ENCODE data around the gene ELK1. TPM values are rescaled to one million over a fixed set of nuclear protein-coding genes. Genes with fewer than 3 reads are reported as not detected.
"Not testable (repeated sequence)": the region's sequence is repeated elsewhere in the genome, so short reads cannot be mapped to it uniquely, and the experiment has no call there.

ELK1 gene
- total RNA-seq: 7.4 and 10.9 TPM in 2 replicates

DNA sequence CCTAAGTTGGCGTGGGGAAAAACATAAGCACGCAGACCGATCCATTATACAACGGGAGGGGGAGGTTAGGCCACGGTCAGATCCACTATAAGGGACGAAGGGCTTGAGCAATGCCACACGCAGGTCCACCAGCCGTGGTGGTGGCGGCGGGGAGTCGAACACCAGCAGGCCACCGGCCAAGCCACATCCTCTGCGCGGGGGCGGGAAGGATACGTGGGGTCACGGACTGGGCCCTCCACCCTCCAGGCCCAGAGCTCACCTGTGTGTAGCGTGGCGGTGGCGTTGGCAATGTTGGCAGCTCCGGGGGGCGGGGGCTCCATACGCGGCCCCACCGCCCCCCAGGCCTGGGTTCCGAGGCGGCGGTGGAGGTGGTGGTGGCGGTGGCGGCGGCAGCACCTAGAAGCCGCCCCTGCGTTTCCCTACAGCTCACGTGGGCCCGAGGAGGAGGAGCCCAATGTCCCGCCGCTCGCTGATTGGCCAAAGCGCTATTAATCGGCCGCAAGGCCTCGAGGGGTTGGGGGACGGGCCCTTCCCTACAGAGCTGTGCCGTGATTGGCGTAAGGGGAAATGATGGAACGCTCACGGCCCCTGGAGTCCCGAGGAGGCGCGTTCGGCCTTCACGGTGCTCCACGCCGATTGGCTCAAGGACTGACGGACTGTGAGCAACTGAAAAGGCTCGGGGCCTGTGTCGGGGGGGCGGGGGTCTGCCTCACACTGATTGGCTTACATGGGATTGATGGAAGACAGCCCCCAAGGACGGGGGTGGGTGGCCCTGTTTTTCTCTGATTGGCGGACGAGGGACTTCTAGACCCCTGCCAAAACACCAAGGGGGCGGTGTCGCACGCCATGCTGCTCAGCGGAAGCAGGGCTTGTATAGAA, at the start of gene ELK1:
TSS of gene ELK1 (minus strand) at position 400 of the 879 bp plus-strand sequence. CDS start 9,122 bp downstream, outside the sequence.
- DNase-seq (ENCODE audit: low read depth in 2 of 2): peak; percentile 98 to 99

- no peak for DNase-seq (ENCODE audit: low read depth in 2 of 2)
Measured at GRCh38 chrX:47697181-47697580, 46.8 kb upstream of the ELK1 start.

DNA sequence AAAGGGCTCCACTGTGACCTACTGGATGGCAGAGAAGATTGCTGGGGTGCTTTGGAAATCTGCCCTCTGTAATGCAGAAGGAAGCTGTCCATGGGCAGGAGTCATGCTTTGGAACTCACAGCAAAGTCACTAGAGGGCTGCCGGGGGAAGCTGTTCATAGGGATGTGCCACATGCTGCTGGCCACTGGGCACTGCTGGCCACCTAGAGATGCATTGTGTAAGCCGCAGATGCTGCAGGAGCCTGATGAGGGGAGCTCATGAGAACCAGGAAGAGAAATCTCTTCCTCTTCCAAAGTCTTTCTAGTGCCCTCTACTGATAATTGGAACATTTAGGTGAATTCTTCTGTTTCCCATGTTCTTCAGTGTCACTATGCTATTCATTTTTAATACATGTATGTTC, 39.8 kb upstream of the ELK1 start:
- no peak for DNase-seq (ENCODE audit: low read depth in 2 of 2)

- no peak for DNase-seq (ENCODE audit: low read depth in 2 of 2)
Measured at GRCh38 chrX:47687263-47687662, 36.9 kb upstream of the ELK1 start.

DNA sequence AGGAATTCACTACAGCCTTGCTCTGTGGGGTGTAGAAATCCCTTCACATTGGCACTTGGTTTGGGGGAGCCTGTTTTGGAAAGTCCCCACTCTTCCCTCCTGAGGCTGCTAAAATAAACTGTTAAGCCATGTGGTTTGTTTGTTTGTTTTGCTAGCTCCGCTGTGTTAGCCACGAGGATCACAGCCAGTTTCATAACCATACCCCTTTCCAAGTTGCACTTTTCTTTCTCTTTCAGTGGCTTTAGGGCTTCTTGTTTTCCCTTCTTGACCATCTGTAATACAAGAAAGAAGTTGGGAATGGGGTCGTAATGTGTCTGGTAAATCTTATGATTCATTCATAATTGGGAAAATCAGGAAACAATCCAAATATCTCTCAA, 33.5 kb upstream of the ELK1 start:
- no peak for DNase-seq (ENCODE audit: low read depth in 2 of 2)

DNA sequence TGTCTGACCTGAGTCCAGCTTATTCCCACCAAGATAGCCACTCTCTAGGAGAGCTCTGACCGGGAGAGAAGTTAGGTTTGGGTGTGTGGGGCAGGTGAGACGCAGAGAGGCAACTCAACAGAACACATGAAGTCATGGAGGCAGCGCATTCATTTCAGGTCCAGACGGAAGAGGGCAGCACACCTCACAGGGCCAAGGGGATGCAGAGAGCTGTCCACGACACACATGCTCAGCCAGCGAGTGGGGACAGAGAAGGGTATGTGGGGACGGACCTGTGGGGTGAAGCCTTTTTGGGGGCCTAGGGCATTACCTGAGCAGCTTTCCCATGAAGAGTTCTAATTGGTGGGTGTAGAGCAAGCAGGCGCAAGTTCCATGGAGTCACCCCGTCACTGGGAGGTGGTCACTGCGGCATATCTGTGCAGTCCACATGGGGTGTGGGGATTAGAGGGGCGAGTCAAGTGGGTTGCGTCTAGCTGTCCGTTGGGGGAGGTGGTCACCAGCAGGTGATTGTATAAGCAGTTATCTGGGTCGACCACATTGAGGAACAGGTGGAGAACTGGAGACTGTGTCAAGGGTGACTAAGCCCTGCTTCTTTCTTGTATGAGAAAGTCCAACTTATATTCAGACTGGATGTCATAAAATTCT, 32.9 kb upstream of the ELK1 start:
- DNase-seq (ENCODE audit: low read depth in 2 of 2): no peak

GRCh38 chrX:47675959-47676859, 25.8 kb upstream of the ELK1 start:
- not testable (repeated sequence) for DNase-seq (ENCODE audit: low read depth in 2 of 2)

DNA sequence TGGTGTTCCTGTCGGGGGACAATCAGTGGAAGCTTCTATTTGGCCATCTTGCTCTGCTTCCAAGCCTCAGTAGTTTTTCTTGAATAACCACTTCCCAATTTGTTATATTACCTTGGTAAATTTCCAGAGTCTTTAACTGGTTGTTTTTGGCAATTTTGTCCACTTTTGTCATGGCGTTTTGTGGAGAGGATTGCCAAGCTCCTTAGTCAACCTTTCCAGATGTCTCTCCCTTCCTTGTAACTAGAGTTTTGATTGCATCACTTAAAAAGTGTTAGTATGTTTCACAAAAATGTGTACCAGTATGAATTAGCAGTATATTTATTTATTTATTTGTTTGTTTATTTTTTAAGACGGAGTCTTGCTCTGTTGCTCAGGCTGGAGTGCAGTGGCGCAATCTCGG, 24.4 kb upstream of the ELK1 start:
- no peak for DNase-seq (ENCODE audit: low read depth in 2 of 2)

GRCh38 chrX:47665797-47666196, 15.4 kb upstream of the ELK1 start:
- not testable (repeated sequence) for DNase-seq (ENCODE audit: low read depth in 2 of 2)

- no peak for DNase-seq (ENCODE audit: low read depth in 2 of 2)
Measured at GRCh38 chrX:47664737-47665136, 14.4 kb upstream of the ELK1 start.

GRCh38 chrX:47662144-47662657, 11.8 kb upstream of the ELK1 start:
- peak in 1 of 2 donors; percentile 53 for DNase-seq (ENCODE audit: low read depth in 2 of 2)

DNA sequence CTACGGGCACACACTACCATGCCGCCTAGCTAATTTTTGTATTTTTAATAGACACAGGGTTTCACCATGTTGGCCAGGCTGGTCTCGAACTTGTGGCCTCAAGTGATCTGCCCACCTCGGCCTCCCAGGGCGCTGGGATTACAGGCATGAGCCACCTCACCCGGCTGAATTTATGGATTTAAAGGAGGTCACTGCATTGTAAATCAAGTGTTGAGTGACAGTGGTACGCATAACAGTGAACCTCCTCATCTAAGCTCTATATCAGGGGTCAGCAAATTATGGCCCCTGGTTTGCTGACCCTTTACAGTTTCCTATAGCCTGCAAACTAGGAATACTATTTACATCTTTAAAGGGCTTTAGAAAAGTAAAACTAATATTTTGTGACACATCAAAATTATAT, 11.2 kb upstream of the ELK1 start:
- no peak for DNase-seq (ENCODE audit: low read depth in 2 of 2)

GRCh38 chrX:47659421-47659726, 9.0 kb upstream of the ELK1 start:
- no peak for DNase-seq (ENCODE audit: low read depth in 2 of 2)

DNA sequence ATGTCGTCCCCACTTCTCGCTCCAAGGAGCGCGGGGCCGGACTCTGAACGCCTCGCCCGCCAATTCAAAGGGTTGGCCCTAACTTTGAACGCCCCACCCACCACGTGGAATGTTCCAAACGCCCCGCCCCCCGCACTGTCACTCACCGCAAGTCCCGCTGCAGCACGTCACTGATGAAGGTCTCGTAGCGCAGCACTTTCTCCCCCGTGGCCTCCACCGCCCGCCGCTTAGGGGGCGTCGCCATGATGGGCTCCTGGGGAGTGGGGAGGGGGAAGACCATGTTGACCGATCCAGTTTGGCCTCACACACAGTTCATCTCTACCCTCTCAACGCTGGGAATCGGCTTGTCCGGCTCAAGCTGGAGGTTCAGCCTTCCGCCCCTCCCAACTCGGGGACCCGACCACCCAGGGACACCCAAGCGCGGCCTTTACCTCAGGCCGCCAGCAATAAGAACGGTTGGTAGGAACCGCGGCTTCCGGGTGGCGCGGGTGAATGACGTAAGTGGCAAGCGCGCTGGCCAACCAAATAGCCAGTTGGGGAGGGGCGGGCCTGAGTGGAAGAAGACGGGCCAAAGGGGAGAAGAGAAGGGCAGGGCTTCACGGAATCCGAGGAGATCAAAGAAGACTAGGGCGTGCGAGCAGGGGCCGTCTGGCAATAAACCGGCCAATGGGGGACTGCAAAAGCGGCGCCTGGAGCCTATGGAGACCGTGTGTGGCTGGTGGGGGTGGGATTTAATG, 8.5 kb upstream of the ELK1 start, which contains the start of gene UXT:
TSS of gene UXT (minus strand) at position 497 of the 737 bp plus-strand sequence. CDS start at position 244, 253 bp downstream.
- DNase-seq (ENCODE audit: low read depth in 2 of 2): peak; percentile 92 to 93

- DNase-seq (ENCODE audit: low read depth in 2 of 2): no peak
Measured at GRCh38 chrX:47658301-47658683, 7.9 kb upstream of the ELK1 start.

GRCh38 chrX:47651043-47651905, 911 bp upstream of the ELK1 start:
- DNase-seq (ENCODE audit: low read depth in 2 of 2): no peak

DNA sequence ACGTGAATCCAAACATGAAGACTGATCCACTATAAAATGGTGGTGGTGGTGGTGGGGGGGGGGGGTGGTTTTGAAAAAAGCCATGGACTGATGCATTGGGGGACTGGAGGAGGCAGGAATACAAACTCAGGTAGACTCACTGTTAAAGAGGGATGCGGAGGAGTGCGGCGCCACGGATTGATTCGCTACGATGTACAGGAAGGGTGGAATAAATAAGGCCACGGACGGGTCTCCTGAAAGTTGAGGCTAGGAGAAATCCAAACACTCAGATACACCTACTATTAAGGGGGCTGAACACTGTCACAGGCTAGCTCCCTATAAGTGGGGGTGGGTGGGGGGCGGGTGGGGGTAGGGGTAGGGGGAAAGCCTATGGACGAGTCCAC, 591 bp downstream of the ELK1 start:
- DNase-seq (ENCODE audit: low read depth in 2 of 2): no peak

- DNase-seq (ENCODE audit: low read depth in 2 of 2): no peak
Measured at GRCh38 chrX:47649271-47649670, 1.1 kb downstream of the ELK1 start.

DNA sequence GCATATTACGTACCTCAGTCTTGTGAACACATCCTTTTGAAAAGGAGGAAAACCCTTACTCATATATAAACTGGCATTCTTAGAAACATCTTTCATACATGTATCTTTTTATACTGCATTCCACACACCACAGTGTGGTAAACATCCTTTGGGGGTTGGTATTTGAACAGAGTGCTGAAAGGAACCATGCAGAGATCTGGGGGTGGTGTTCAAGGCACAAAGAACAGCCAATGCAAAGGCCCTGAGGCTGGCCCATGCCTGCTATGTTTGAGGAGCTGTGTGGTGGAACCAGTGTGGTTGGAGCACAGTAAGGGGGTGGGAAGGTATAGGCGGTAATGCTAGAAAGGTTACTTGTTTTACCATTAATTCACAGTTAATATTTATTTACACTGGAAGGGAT, 2.0 kb downstream of the ELK1 start:
- no peak for DNase-seq (ENCODE audit: low read depth in 2 of 2)

DNA sequence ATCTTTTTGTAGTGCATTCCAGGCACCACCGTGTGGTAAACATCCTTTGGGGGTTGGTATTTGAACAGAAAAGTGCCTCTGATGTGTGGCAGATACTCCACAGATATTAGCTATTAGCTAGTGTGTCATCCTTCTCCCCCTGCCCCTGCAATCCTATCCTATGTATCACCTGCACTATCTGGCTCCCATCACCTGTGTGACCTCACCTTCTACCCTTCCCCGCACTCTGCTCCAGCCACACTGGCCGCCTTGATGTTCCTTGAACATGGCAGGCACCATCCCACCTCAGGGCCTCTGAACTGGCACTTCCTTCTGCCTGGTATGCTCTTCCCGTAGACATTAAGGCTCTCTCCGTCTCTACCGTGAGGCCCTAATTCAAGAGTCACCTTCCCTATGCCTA, 3.7 kb downstream of the ELK1 start:
- no peak for DNase-seq (ENCODE audit: low read depth in 2 of 2)

Measured in lung microvascular endothelial cell (primary cell).